IMR-90 (cell line): Measurements from ENCODE around the gene ACSS3. TPM values are rescaled to one million over a fixed set of nuclear protein-coding genes. Genes with fewer than 3 reads are reported as not detected.

ENCODE experiments used
- ATAC-seq: fragments of 200-7000 bp; cut with Tn5 transposase; 2 replicates; pipeline ENCODE4 v1.9.1; 2020; ENCODE audit warnings: low read depth, mild to moderate bottlenecking, moderate library complexity
- BruUV-seq: library from RNA; stranded (reverse); fragments of 400-500 nt; replicated peaks from 2 replicates; lab custom pipeline; 2021; lab: Mats Ljungman, UMichigan
- CTCF ChIA-PET: fragments of 300-600 bp; formaldehyde crosslinking; extraction: SDS; loops from one replicate; lab custom pipeline; 2021; ENCODE audit warnings: antibody characterized with exemption; lab: Yijun Ruan, JAX
- POLR2A ChIA-PET: fragments of 300-600 bp; sonication (Branson Sonifier 250); formaldehyde crosslinking; loops from one replicate; lab custom pipeline; 2022; ENCODE audit warnings: antibody characterized with exemption; ENCODE audit not compliant: unreplicated experiment; lab: Charles Lee
- DNase-seq: peaks from one replicate; pipeline ENCODE4 v3.0.0; 2013
- H2AFZ ChIP-seq: replicated peaks from 2 replicates; pipeline ENCODE3; 2013; ENCODE audit warnings: low read length, mild to moderate bottlenecking; ENCODE audit not compliant: poor library complexity
- H2AK5ac ChIP-seq: 2 replicates; pipeline ENCODE4 v1.6.1; 2013; ENCODE audit warnings: low read depth, low read length, inconsistent platforms
- H2AK9ac ChIP-seq: replicated peaks from 2 replicates; pipeline ENCODE3; 2013; ENCODE audit warnings: mild to moderate bottlenecking, low read depth, low read length, moderate library complexity; ENCODE audit not compliant: poor library complexity
- H2BK120ac ChIP-seq: 2 replicates; pipeline ENCODE4 v1.6.1; 2013; ENCODE audit warnings: low read depth, low read length, inconsistent platforms
- H2BK15ac ChIP-seq: 3 replicates; pipeline ENCODE4 v1.6.1; 2013; ENCODE audit warnings: low read depth, low read length, inconsistent platforms
- H2BK20ac ChIP-seq: 2 replicates; pipeline ENCODE4 v1.6.1; 2013; ENCODE audit warnings: low read depth, mild to moderate bottlenecking, inconsistent platforms, low read length, moderate library complexity
- H2BK5ac ChIP-seq: 2 replicates; pipeline ENCODE4 v1.6.1; 2013; ENCODE audit warnings: mild to moderate bottlenecking, low read depth, low read length, inconsistent platforms; ENCODE audit not compliant: poor library complexity, severe bottlenecking
- H3K14ac ChIP-seq: replicated peaks from 2 replicates; pipeline ENCODE4 v1.6.1; 2013; ENCODE audit warnings: low read depth, low read length, inconsistent platforms
- H3K18ac ChIP-seq: 2 replicates; pipeline ENCODE4 v1.6.1; 2013; ENCODE audit warnings: low read depth, low read length, control low read depth
- H3K23ac ChIP-seq: 2 replicates; pipeline ENCODE4 v1.6.1; 2013; ENCODE audit warnings: low read depth, low read length, inconsistent platforms
- H3K27ac ChIP-seq: 2 replicates; pipeline ENCODE4 v1.5.1; 2013; ENCODE audit warnings: mild to moderate bottlenecking, control low read depth, low read length; ENCODE audit not compliant: insufficient read depth
- H3K27me3 ChIP-seq: 2 replicates; pipeline ENCODE4 v1.6.1; 2013; ENCODE audit warnings: low read length; ENCODE audit not compliant: control insufficient read depth, insufficient read depth
- H3K36me3 ChIP-seq: 2 replicates; pipeline ENCODE4 v1.6.1; 2013; ENCODE audit warnings: low read length, mixed read lengths; ENCODE audit not compliant: control insufficient read depth, insufficient read depth
- H3K4ac ChIP-seq: 2 replicates; pipeline ENCODE4 v1.6.1; 2013; ENCODE audit warnings: low read depth, low read length, inconsistent platforms
- H3K4me1 ChIP-seq: 2 replicates; pipeline ENCODE4 v1.6.1; 2013; ENCODE audit warnings: low read length, mixed read lengths; ENCODE audit not compliant: control insufficient read depth, insufficient read depth
- H3K4me2 ChIP-seq: 2 replicates; pipeline ENCODE4 v1.6.1; 2013; ENCODE audit warnings: low read depth, mild to moderate bottlenecking, control low read depth, low read length, moderate library complexity
- H3K4me3 ChIP-seq: 2 replicates; pipeline ENCODE4 v1.5.1; 2013; ENCODE audit warnings: low read depth, mild to moderate bottlenecking, control low read depth, low read length, moderate library complexity; ENCODE audit not compliant: insufficient read depth
- H3K56ac ChIP-seq: 2 replicates; pipeline ENCODE4 v1.6.1; 2013; ENCODE audit warnings: low read length, inconsistent platforms; ENCODE audit not compliant: insufficient read depth; ENCODE audit errors: extremely low read depth
- H3K79me1 ChIP-seq, 2 experiments: 2 replicates each; pipeline ENCODE4 v1.6.1; 2013; ENCODE audit warnings: low read length in 2 of 2, inconsistent platforms in 1 of 2, low read depth in 1 of 2
- H3K9ac ChIP-seq: 2 replicates; pipeline ENCODE4 v1.6.1; 2013; ENCODE audit warnings: low read depth, low read length, control low read depth
- H3K9me1 ChIP-seq: 2 replicates; pipeline ENCODE4 v1.6.1; 2013; ENCODE audit warnings: low read length, inconsistent platforms; ENCODE audit not compliant: insufficient read depth
- H3K9me3 ChIP-seq: 2 replicates; pipeline ENCODE4 v1.6.1; 2013; ENCODE audit warnings: low read length; ENCODE audit not compliant: control insufficient read depth, insufficient read depth
- H4K20me1 ChIP-seq: 2 replicates; pipeline ENCODE4 v1.6.1; 2013; ENCODE audit warnings: low read length, inconsistent platforms; ENCODE audit not compliant: insufficient read depth
- H4K5ac ChIP-seq: 2 replicates; pipeline ENCODE4 v1.6.1; 2013; ENCODE audit warnings: mild to moderate bottlenecking, low read depth, low read length, control low read depth
- H4K8ac ChIP-seq, 2 experiments: 2 replicates each; pipeline ENCODE4 v1.6.1; 2013; ENCODE audit warnings: low read depth in 2 of 2, low read length in 2 of 2, control low read depth in 1 of 2, inconsistent platforms in 1 of 2
- H4K91ac ChIP-seq: 2 replicates; pipeline ENCODE4 v1.6.1; 2013; ENCODE audit warnings: low read depth, low read length, inconsistent platforms; ENCODE audit not compliant: insufficient read depth
- MAZ ChIP-seq: IDR thresholded peaks from 2 replicates; pipeline ENCODE4 v1.6.1; 2012; ENCODE audit warnings: low read depth, mild to moderate bottlenecking, low read length, improper control_type of control experiment, moderate library complexity, borderline replicate concordance
- SMC3 ChIP-seq: fragments of 150-350 bp; IDR thresholded peaks from 2 replicates; pipeline ENCODE4 v1.6.1; 2016; ENCODE audit warnings: low read depth, mild to moderate bottlenecking, antibody characterized with exemption, low read length, moderate library complexity
- WGBS, 2 experiments: methylation state at CpG; one replicate each; pipeline versions ENCODE4 v1.1.5 to v1.1.7; 2013; ENCODE audit warnings: missing lambda C conversion rate in 2 of 2; ENCODE audit not compliant: insufficient read length in 1 of 2; ENCODE audit errors: extremely low coverage in 2 of 2; 5-methylcytosine and 5-hydroxymethylcytosine counted together
- dilution Hi-C: fragments of 300-500 bp; cut with HindIII; formaldehyde crosslinking; loops from one replicate; pipeline ENCODE4 v1.14.3; 2018; ENCODE audit warnings: low sequenced_read_pairs; ENCODE audit not compliant: unreplicated experiment
- in situ Hi-C: fragments of 300-500 bp; cut with MboI; formaldehyde crosslinking; loops from 3 replicates; pipeline ENCODE4 v1.14.3; 2019; ENCODE audit warnings: low sequenced_read_pairs, inconsistent platforms, mixed read lengths
- intact Hi-C: fragments of 100-400 bp; cut with micrococcal nuclease; formaldehyde crosslinking; loops from 2 replicates; pipeline ENCODE4 v1.10.0; 2022
- polyA plus RNA-seq, 3 experiments: library from polyadenylated mRNA; depleted of rRNA; stranded (reverse); fragments of >200 nt; gene quantifications; 2 replicates each; pipeline ENCODE4 v1.2.3, GENCODE V29; 2012; ENCODE audit warnings: low replicate concordance in 1 of 3
- total RNA-seq: library from RNA; depleted of rRNA; stranded (reverse); fragments of >200 nt; gene quantifications from 2 replicates; pipeline ENCODE4 v1.2.3, GENCODE V29; 2012

ACSS3 gene
- total and polyA plus RNA-seq, 2 of the 4 experiments (the other 2 are of a cell fraction) = 0.84 to 2.0 TPM

GRCh38 chr12:81159856-81160255 is 82.0 kb downstream of the ACSS3 start:
- Histone ChIP-seq H3K14ac (no peak overlapping the region), H2BK5ac (no peak overlapping the region), H3K9me1 (no peaks in the 10 kb centered on the region), H3K4me2 (no peak overlapping the region), H4K5ac (no peak overlapping the region), H3K4ac (no peak overlapping the region), H3K36me3 (no peaks in the 10 kb centered on the region), H4K91ac (no peak overlapping the region), H2AK9ac (no peak overlapping the region), H3K4me1 (no peaks in the 10 kb centered on the region), H3K18ac (no peak overlapping the region), H2BK15ac (no peak overlapping the region), H2AK5ac (no peak overlapping the region), H4K8ac (no peak overlapping the region), H4K20me1 (no peaks in the 10 kb centered on the region), H2AFZ (no peak overlapping the region), H3K27ac (no peak overlapping the region), H3K9ac (no peak overlapping the region), H3K4me3 (no peak overlapping the region), H3K27me3 (no peaks in the 10 kb centered on the region), H3K56ac (no peak overlapping the region), H2BK120ac (no peak overlapping the region), H2BK20ac (no peak overlapping the region), H3K23ac (no peak overlapping the region), H3K9me3 (no peaks in the 10 kb centered on the region), H3K79me1 (no peaks in the 10 kb centered on the region)
- BruUV-seq = no TSS peak
- intact Hi-C loops (no loop called here), dilution Hi-C loops (no loop called here), in situ Hi-C loops (no loop called here)
- POLR2A ChIA-PET = no interaction called here
- no CpG with 5 or more reads among the region's 3 CpGs for WGBS, 2 experiments
- DNase-seq = no peak
- CTCF ChIA-PET = no interaction called here
- TF ChIP-seq SMC3 (no peak), MAZ (no peak)
- no peak for ATAC-seq
